Esophagus mucosa (tissue), 1 donor: ENCODE data around the gene PXDN. TPM values are rescaled to one million over a fixed set of nuclear protein-coding genes. Genes with fewer than 3 reads are reported as not detected.
"Not testable (repeated sequence)": the region's sequence is repeated elsewhere in the genome, so short reads cannot be mapped to it uniquely, and the experiment has no call there.

Experiments used
- ATAC-seq: fragments of 200-7000 bp; cut with Tn5 transposase; one replicate; pipeline ENCODE4 v1.9.1; 2020
- total RNA-seq: library from RNA; stranded (reverse); gene quantifications from one replicate; pipeline ENCODE4 v1.2.4, GENCODE V29; 2023
- donor health status: DM: yes; HTN: yes; CAD: no.

Gene PXDN, protein sequence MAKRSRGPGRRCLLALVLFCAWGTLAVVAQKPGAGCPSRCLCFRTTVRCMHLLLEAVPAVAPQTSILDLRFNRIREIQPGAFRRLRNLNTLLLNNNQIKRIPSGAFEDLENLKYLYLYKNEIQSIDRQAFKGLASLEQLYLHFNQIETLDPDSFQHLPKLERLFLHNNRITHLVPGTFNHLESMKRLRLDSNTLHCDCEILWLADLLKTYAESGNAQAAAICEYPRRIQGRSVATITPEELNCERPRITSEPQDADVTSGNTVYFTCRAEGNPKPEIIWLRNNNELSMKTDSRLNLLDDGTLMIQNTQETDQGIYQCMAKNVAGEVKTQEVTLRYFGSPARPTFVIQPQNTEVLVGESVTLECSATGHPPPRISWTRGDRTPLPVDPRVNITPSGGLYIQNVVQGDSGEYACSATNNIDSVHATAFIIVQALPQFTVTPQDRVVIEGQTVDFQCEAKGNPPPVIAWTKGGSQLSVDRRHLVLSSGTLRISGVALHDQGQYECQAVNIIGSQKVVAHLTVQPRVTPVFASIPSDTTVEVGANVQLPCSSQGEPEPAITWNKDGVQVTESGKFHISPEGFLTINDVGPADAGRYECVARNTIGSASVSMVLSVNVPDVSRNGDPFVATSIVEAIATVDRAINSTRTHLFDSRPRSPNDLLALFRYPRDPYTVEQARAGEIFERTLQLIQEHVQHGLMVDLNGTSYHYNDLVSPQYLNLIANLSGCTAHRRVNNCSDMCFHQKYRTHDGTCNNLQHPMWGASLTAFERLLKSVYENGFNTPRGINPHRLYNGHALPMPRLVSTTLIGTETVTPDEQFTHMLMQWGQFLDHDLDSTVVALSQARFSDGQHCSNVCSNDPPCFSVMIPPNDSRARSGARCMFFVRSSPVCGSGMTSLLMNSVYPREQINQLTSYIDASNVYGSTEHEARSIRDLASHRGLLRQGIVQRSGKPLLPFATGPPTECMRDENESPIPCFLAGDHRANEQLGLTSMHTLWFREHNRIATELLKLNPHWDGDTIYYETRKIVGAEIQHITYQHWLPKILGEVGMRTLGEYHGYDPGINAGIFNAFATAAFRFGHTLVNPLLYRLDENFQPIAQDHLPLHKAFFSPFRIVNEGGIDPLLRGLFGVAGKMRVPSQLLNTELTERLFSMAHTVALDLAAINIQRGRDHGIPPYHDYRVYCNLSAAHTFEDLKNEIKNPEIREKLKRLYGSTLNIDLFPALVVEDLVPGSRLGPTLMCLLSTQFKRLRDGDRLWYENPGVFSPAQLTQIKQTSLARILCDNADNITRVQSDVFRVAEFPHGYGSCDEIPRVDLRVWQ (N-terminal part only)
- 7.1 TPM for total RNA-seq

DNA sequence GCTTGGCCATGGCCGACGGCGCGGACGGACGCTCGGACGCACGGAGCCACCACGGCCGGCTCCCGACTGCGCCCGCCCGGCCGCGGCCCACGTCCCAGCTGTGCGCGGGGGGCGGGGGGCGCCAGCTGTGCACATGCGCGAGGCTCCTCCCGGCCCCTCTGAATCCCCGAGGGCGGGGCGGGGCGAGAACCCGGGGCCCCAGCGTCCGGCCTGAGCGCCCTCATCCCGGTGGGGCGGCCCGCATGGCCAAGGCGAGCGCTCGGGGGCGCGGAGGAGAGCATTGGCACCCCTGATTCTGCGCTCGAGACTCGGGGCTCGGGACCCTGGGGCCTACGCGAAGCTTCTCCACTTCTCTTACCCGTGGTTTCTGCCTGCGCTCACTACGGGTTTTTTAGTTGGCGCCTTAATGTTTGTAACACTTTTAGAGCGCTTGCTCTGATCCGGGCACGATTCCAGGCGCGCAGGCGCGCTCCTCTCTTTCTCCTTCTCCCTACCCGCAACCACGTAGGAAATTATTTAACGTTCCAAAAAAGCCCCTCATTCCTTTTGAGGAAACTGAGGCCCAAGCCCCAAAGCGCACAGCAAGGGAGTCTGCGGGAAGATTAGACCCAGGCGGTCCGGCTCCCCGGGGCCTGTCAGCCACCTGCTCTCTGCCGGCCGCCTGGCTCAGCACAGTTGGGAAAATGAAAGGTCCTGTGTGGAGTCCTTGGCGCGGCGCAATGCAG is at the start of gene PXDN:
TSS of gene PXDN (minus strand) at position 70 of the 725 bp plus-strand sequence. CDS start at position 10, 60 bp downstream.
- ATAC-seq = peak; percentile 9

DNA sequence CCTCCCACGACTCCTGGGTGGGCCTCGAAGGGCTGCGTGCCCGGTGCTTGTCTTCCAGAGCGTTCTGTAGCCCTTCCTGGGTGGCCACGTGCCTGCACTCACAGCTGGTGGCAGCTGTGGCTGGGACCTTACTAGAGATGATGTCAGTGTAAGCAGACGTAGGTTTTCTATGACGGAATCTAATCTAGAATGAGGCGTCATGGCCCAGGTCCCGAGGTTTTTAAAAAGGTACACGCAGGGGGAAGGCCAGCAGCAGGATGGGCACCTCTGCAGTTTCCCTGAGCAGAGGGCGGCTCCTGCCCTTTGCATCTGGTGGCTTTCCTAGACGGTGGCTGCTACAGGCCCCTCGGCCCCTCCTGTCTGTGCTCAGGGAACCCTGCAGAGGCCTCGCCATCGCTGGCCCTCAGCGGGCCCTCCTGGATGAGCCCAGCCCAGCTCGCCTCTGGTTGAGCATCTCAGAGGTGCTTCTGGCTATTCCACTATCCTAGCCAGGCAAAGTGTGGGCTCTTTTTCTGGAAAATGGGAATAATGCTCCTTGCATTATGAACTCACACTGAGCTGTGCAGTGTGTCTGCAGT is 49.6 kb upstream of the PXDN start:
- no peak for ATAC-seq

GRCh38 chr2:1793001-1793867 is 48.9 kb upstream of the PXDN start:
- no peak for ATAC-seq

- no peak for ATAC-seq
Measured at GRCh38 chr2:1791685-1792435, 47.5 kb upstream of the PXDN start.

GRCh38 chr2:1791006-1791605 is 46.8 kb upstream of the PXDN start:
- ATAC-seq = no peak

DNA sequence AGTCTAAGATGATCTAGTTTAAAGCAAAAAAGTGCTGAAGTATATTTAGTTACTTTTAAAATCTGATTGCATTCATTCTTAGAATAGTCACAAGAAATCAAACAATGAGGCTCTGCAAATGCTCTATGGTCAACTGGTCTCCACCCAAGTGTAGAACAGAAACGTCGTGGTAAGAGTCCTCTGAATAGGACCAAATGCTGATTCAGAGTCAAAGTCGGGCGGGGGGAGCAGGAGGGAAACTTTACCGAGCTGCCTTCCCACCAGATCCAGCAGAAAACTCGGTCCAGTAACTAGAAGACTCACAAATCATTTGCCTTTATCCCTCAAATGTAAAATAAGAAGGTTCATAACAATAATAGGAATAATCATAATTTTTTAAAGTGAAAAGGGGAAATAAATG is 46.2 kb upstream of the PXDN start:
- ATAC-seq = no peak

- no peak for ATAC-seq
Measured at GRCh38 chr2:1789610-1790009, 45.3 kb upstream of the PXDN start.

- no peak for ATAC-seq
Measured at GRCh38 chr2:1788478-1788959, 44.2 kb upstream of the PXDN start.

DNA sequence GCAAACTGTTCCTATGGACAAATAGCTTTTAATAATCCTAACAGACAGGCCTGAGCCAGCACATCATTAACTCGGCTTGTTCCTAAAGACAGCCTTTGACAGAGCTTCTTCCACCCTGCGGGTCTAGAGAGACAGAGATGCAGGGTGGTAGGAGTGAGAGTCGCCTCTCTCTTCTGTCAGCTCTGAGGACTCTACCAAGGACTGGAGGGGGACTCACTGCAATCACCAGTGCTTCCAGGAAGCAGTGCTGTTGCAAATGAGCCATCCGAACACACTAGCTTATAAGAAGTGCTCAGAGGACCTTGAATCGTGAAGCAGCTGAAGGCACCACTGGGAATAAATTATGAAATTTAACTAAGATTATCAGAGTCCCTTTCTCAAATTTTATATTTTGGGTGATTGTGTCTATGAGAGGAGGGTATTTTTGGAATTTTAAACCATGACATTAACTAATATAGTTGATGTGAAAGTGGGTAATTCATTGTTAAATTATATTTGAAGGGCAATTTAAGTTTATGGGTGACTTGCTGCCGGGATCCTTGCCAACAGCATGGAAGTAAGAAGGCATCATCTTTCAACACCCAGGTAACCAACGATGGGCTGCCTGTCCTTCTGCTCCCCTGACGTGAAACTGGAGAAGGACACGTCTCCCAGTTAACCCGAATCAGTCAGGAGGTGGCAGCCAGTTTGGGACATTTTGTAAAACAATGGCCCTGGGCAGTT is 43.6 kb upstream of the PXDN start:
- ATAC-seq = no peak

GRCh38 chr2:1784986-1785617 is 40.8 kb upstream of the PXDN start:
- ATAC-seq = no peak

DNA sequence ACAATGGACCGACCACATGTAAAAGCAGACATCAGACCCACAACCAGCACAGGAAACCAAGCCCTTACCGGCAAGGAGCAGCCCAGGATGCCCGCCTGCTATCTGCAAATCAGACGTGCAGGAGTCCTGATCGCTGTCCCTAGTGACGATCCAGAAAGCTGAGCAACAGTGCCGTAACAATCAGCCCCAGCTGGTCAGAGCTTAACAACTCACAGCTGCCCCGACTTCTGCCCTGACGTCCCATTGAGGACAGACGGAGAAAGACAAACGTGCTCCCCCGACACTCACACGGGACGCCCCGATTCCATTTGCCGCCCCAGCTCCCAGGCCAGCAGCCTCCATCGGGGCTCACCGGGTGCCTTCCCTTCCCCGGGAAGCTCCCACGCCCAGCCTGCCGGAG is 39.8 kb upstream of the PXDN start:
- no peak for ATAC-seq

DNA sequence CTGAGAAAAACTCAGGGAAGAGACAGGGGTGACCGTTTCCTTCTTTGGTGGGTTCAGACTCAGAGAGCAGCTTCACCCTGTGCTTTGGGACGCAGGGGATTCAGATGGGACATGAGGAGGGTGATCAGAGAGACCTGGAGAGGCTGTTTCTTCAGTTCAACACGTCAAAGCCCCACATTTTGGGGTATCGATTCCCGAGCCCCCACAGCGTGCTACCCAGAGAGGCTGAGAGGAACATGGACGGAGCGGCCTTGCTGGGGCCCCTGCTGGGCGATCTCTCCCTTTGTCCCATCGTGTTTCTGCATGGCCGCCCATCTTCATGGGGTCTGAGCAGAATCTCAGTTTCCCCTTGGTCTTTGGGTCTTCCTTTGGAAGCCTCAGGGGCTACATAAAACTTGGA is 38.2 kb upstream of the PXDN start:
- no peak for ATAC-seq

GRCh38 chr2:1781291-1782080 is 37.2 kb upstream of the PXDN start:
- ATAC-seq = no peak

- no peak for ATAC-seq
Measured at GRCh38 chr2:1780693-1781092, 36.4 kb upstream of the PXDN start.

DNA sequence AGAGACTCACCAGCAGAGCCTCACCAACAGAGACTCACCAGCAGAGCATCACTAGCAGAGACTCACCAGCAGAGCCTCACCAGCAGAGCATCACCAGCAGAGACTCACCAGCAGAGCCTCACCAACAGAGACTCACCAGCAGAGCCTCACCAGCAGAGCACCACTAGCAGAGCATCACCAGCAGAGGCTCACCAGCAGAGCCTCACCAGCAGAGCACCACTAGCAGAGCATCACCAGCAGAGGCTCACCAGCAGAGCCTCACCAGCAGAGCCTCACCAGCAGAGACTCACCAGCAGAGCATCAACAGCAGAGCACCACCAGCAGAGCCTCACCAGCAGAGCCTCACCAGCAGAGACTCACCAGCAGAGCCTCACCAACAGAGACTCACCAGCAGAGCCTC is 35.7 kb upstream of the PXDN start:
- ATAC-seq = not testable (repeated sequence)

DNA sequence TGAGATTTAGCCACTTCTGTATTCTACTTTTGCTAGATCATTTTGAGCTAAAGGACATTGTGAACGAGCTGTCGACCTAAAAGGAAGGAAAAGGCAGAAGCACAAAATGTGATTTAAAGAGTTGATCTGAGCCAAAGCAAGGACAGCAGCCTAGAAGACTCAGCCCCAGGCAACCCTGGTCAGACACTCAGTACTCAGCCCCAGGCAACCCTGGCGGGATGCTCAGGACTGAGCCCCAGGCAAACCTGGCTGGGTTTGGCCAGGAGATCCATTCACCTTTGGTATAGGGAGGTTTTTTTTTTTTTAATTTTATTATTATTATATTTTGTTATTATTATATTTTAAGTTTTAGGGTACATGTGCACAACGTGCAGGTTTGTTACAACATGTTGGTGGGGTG is 34.3 kb upstream of the PXDN start:
- no peak for ATAC-seq

GRCh38 chr2:1777781-1778180 is 33.5 kb upstream of the PXDN start:
- ATAC-seq = no peak
